ENCODE measurements around the gene TTC38. TPM values are rescaled to one million over a fixed set of nuclear protein-coding genes. Genes with fewer than 3 reads are reported as not detected.

TTC38 gene
- total and polyA plus RNA-seq, 2 experiments from 2014 or later = 21.5 to 27.6 TPM

DNA sequence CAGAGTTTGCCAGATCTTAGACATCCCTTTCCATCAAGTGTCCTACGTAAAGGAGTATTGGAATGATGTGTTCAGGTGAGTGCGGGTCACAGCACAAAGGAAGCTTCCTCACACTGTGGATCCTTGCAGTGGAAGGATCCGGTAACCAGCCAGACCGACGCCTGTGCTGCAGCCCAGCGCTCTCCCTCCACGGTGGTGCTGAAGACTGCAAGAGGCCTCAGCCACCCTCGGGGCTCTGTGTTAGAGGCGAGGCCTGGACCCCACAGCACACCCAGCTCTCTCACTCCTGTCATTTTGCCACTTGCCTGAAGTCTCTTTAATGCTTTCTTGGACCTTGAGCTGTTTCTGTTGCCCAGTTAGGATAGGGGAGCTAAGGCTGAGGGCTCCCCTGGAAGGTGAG, 70.1 kb downstream of the TTC38 start:
- Histone ChIP-seq H3K4me2 (ENCODE audit: unreplicated experiment) (no peak overlapping the region), H3K27ac (no peak overlapping the region), H2AFZ (no peak overlapping the region), H3K4me3 (no peak overlapping the region), H4K20me1 (ENCODE audit: insufficient read depth) (no peaks in the 10 kb centered on the region), H3K9me3 (ENCODE audit: low read depth) (no peaks in the 10 kb centered on the region), H3K79me2 (ENCODE audit: insufficient read depth) (peaks cover 69% of the 10 kb centered on the region), H3K36me3 (ENCODE audit: low read depth) (peaks cover 34% of the 10 kb centered on the region), H3K9me2 (ENCODE audit: insufficient read depth) (no peaks in the 10 kb centered on the region), H3K9ac (no peak overlapping the region), H3K27me3 (replicated peaks; ENCODE audit: insufficient read depth) (no peaks in the 10 kb centered on the region), H3K4me1 (ENCODE audit: insufficient read depth) (peaks cover 9% of the 10 kb centered on the region; the same call in 1 of the 2 replicates), H3F3A (ENCODE audit: insufficient read depth) (no peaks in the 10 kb centered on the region)
- 92 to 93% methylated on average over 9 of the region's 9 CpGs for WGBS, 2 experiments (ENCODE audit: low coverage in 1 of 2, low lambda C conversion rate in 2 of 2, missing lambda C conversion rate in 2 of 2)
- in situ Hi-C loops (cut with MboI) = no loop called here
- no peak for TF ChIP-seq EZH2 (IDR thresholded peaks at IDR 0.05; ENCODE audit: insufficient read depth, poor library complexity, severe bottlenecking)
- no peak for TF ChIP-seq EZH2phosphoT487 (IDR thresholded peaks at IDR 0.05; ENCODE audit: insufficient read depth, low read depth)
- peak; percentile 12 for DNase-seq

DNA sequence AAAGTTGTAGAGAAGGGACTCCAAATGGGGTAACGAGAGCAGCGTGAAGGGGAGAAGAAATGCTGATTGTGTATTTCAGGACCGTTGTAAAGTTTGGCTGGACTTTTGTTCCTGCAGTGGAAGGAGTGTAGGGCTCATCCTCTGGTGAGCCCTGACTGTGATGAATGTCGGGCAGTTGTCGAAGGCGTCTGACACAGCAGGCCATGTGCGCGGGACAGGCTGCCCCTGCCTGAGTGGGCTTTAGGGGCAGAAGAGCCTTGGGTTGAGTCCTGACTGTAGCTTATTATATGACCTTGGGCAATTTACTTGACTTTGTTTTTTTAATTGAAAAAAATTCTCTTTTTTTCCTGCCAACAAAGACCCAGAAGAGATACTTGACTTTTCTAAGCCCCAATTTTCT, 70.8 kb downstream of the TTC38 start:
- Histone ChIP-seq H3K4me2 (ENCODE audit: unreplicated experiment) (no peak overlapping the region), H4K20me1 (ENCODE audit: insufficient read depth) (no peaks in the 10 kb centered on the region), H2AFZ (no peak overlapping the region), H3K27ac (no peak overlapping the region), H3K36me3 (ENCODE audit: low read depth) (peaks cover 41% of the 10 kb centered on the region), H3K79me2 (ENCODE audit: insufficient read depth) (peaks cover 76% of the 10 kb centered on the region), H3K4me1 (ENCODE audit: insufficient read depth) (peaks cover 9% of the 10 kb centered on the region; the same call in 1 of the 2 replicates), H3F3A (ENCODE audit: insufficient read depth) (no peaks in the 10 kb centered on the region), H3K9me2 (ENCODE audit: insufficient read depth) (no peaks in the 10 kb centered on the region), H3K9ac (no peak overlapping the region), H3K4me3 (no peak overlapping the region), H3K27me3 (replicated peaks; ENCODE audit: insufficient read depth) (no peaks in the 10 kb centered on the region), H3K9me3 (ENCODE audit: low read depth) (no peaks in the 10 kb centered on the region)
- 82% methylated on average over 8 of the region's 8 CpGs for WGBS, 2 experiments (ENCODE audit: low coverage in 1 of 2, low lambda C conversion rate in 2 of 2, missing lambda C conversion rate in 2 of 2)
- in situ Hi-C loops (cut with MboI) = no loop called here
- DNase-seq = no peak
- TF ChIP-seq EZH2 (IDR thresholded peaks at IDR 0.05; ENCODE audit: insufficient read depth, poor library complexity, severe bottlenecking) (no peak), EZH2phosphoT487 (IDR thresholded peaks at IDR 0.05; ENCODE audit: insufficient read depth, low read depth) (no peak)

DNA sequence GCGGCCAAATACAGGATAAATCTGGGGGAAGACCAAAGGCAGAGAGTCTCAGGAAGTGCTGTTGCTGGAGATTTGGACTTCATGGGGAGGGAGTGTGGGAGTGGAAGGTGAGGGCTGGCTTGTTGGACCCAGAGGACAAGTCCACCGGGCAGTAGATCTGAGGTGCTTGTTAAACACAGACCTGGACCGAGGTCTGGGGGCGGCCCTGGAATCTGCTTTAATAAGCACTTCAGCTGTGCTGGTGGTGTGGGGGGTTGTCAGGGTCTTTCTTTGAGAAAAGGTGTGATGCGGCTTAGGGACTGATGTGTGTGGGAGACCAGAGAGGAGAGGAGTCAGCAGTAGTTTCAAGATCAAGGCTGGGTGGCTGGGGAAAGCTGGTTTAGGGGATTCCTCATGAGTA, 72.1 kb downstream of the TTC38 start:
- H3K9me3 ChIP-seq (ENCODE audit: low read depth) = no peaks in the 10 kb centered on the region
- WGBS, 2 experiments (ENCODE audit: low coverage in 1 of 2, low lambda C conversion rate in 2 of 2, missing lambda C conversion rate in 2 of 2) = 99% methylated on average over 5 of the region's 5 CpGs
- H4K20me1 ChIP-seq (ENCODE audit: insufficient read depth) = no peaks in the 10 kb centered on the region
- H3K27ac ChIP-seq = no peak overlapping the region
- H3K4me3 ChIP-seq = no peak overlapping the region
- no peaks in the 10 kb centered on the region for H3F3A ChIP-seq (ENCODE audit: insufficient read depth)
- peaks cover 9% of the 10 kb centered on the region; the same call in 1 of the 2 replicates for H3K4me1 ChIP-seq (ENCODE audit: insufficient read depth)
- peaks cover 46% of the 10 kb centered on the region for H3K36me3 ChIP-seq (ENCODE audit: low read depth)
- TF ChIP-seq EZH2phosphoT487 (IDR thresholded peaks at IDR 0.05; ENCODE audit: insufficient read depth, low read depth) (no peak), EZH2 (IDR thresholded peaks at IDR 0.05; ENCODE audit: insufficient read depth, poor library complexity, severe bottlenecking) (no peak)
- in situ Hi-C loops (cut with MboI) = no loop called here
- DNase-seq = no peak
- no peak overlapping the region for H2AFZ ChIP-seq
- no peak overlapping the region for H3K9ac ChIP-seq
- H3K27me3 ChIP-seq (replicated peaks; ENCODE audit: insufficient read depth) = no peaks in the 10 kb centered on the region
- no peaks in the 10 kb centered on the region for H3K9me2 ChIP-seq (ENCODE audit: insufficient read depth)
- H3K79me2 ChIP-seq (ENCODE audit: insufficient read depth) = peaks cover 89% of the 10 kb centered on the region
- H3K4me2 ChIP-seq (ENCODE audit: unreplicated experiment) = no peak overlapping the region

DNA sequence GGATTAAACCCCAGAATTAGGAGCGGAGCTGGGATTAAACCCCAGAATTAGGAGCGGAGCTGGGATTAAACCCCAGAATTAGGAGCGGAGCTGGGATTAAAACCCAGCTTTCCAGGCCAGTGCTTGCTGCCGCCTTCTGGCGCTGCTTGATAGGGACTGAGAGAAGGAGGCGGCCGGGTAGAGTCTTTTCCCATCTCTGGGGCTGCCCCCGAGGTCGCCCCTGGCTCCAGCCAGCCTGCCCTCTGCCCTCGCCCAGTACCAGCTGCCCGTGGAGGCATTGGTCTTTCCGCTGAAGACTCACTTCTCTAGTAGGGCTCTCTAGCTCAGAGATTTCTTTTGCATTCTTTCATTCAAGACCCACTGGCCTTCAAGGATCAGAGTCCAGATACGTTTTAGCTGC, 72.9 kb downstream of the TTC38 start:
- H3K36me3 ChIP-seq (ENCODE audit: low read depth) = peaks cover 53% of the 10 kb centered on the region
- H3K4me1 ChIP-seq (ENCODE audit: insufficient read depth) = peaks cover 9% of the 10 kb centered on the region; the same call in 1 of the 2 replicates
- H3K79me2 ChIP-seq (ENCODE audit: insufficient read depth) = peaks cover 88% of the 10 kb centered on the region
- no peaks in the 10 kb centered on the region for H3F3A ChIP-seq (ENCODE audit: insufficient read depth)
- H3K27ac ChIP-seq = no peak overlapping the region
- H2AFZ ChIP-seq = no peak overlapping the region
- no peak overlapping the region for H3K9ac ChIP-seq
- in situ Hi-C loops (cut with MboI) = no loop called here
- no peaks in the 10 kb centered on the region for H4K20me1 ChIP-seq (ENCODE audit: insufficient read depth)
- no peak for DNase-seq
- no peaks in the 10 kb centered on the region for H3K9me2 ChIP-seq (ENCODE audit: insufficient read depth)
- no peaks in the 10 kb centered on the region for H3K27me3 ChIP-seq (replicated peaks; ENCODE audit: insufficient read depth)
- H3K9me3 ChIP-seq (ENCODE audit: low read depth) = no peaks in the 10 kb centered on the region
- H3K4me3 ChIP-seq = no peak overlapping the region
- no peak for TF ChIP-seq EZH2 (IDR thresholded peaks at IDR 0.05; ENCODE audit: insufficient read depth, poor library complexity, severe bottlenecking)
- TF ChIP-seq EZH2phosphoT487 (IDR thresholded peaks at IDR 0.05; ENCODE audit: insufficient read depth, low read depth) = no peak
- H3K4me2 ChIP-seq (ENCODE audit: unreplicated experiment) = no peak overlapping the region
- WGBS, 2 experiments (ENCODE audit: low coverage in 1 of 2, low lambda C conversion rate in 2 of 2, missing lambda C conversion rate in 2 of 2) = 89% methylated on average over 10 to 13 of the region's 13 CpGs

Other genes starting within 250 kb of the TTC38 start
- gene PPARA, start 117.5 kb upstream of the TTC38 start, total RNA-seq (2014; rRNA removed; shearing (Covaris generic)) = 10.9 and 14.4 TPM in 2 replicates
- 8.4 and 8.7 TPM in 2 replicates for gene PPARA, start 117.5 kb upstream of the TTC38 start, polyA plus RNA-seq (2016; fragmentation: Nextera tagmentation; extraction: Ambion mirVana)
- 14.7 and 21.2 TPM in 2 replicates for gene CDPF1, start 17.7 kb upstream of the TTC38 start, total RNA-seq (2014; rRNA removed; shearing (Covaris generic))
- 12.9 and 14.5 TPM in 2 replicates for gene CDPF1, start 17.7 kb upstream of the TTC38 start, polyA plus RNA-seq (2016; fragmentation: Nextera tagmentation; extraction: Ambion mirVana)
- gene PKDREJ, start 4.7 kb upstream of the TTC38 start, total RNA-seq (2014; rRNA removed; shearing (Covaris generic)) = not detected in 2 replicates
- 0.04 TPM in 1 of 2 replicates, not detected in the other for gene PKDREJ, start 4.7 kb upstream of the TTC38 start, polyA plus RNA-seq (2016; fragmentation: Nextera tagmentation; extraction: Ambion mirVana)
- 4.6 and 6.1 TPM in 2 replicates for gene GTSE1, start 28.9 kb downstream of the TTC38 start, total RNA-seq (2014; rRNA removed; shearing (Covaris generic))
- 8.0 and 8.6 TPM in 2 replicates for gene GTSE1, start 28.9 kb downstream of the TTC38 start, polyA plus RNA-seq (2016; fragmentation: Nextera tagmentation; extraction: Ambion mirVana)
- 38.4 and 41.2 TPM in 2 replicates for gene TRMU, start 67.7 kb downstream of the TTC38 start, total RNA-seq (2014; rRNA removed; shearing (Covaris generic))
- gene TRMU, start 67.7 kb downstream of the TTC38 start, polyA plus RNA-seq (2016; fragmentation: Nextera tagmentation; extraction: Ambion mirVana) = 27.0 and 29.5 TPM in 2 replicates